Natural killer cell treated with Interleukin-12 subunit alpha and Interleukin-12 subunit beta and Interleukin-15 and Interleukin-18, amount 100 ng/mL, for 72 hours (primary cell): ENCODE data around the gene AGAP1. TPM values are rescaled to one million over a fixed set of nuclear protein-coding genes. Genes with fewer than 3 reads are reported as not detected.

Source experiments
- ATAC-seq, 2 donors: fragments of 150-1000 bp; cut with Tn5 transposase in 1 of 2; sonication (Bioruptor Pico), chemical (Tn5 transposase) in 1 of 2; 2 replicates each; pipeline ENCODE4 v1.10.0; 2021
- DNase-seq: peaks from one replicate; pipeline ENCODE4 v3.0.0; 2022; ENCODE audit warnings: low spot score
- H3K27ac Mint-ChIP-seq, 2 donors: 1 replicate in 1 of 2; 2 replicates in 1 of 2; pipeline ENCODE4 v1.8.0; 2022; ENCODE audit warnings: mixed read lengths in 2 of 2, mild to moderate bottlenecking in 1 of 2, moderate library complexity in 1 of 2
- H3K27me3 Mint-ChIP-seq, 2 donors: 1 replicate in 1 of 2; 2 replicates in 1 of 2; pipeline ENCODE4 v1.8.0; 2022; ENCODE audit warnings: mixed read lengths in 2 of 2
- H3K36me3 Mint-ChIP-seq: one replicate; pipeline ENCODE4 v1.8.0; 2022; ENCODE audit warnings: mixed read lengths
- H3K4me1 Mint-ChIP-seq, 2 donors: 1 replicate in 1 of 2; 2 replicates in 1 of 2; pipeline ENCODE4 v1.8.0; 2022; ENCODE audit warnings: low read depth in 2 of 2, mixed read lengths in 2 of 2, mild to moderate bottlenecking in 1 of 2
- H3K4me3 Mint-ChIP-seq: one replicate; pipeline ENCODE4 v1.8.0; 2022; ENCODE audit warnings: mixed read lengths
- H3K9me3 Mint-ChIP-seq: 2 replicates; pipeline ENCODE4 v1.8.0; 2022; ENCODE audit warnings: mixed read lengths
- total RNA-seq, 2 donors: library from RNA; stranded (reverse); gene quantifications; one replicate each; pipeline ENCODE4 v1.2.3, GENCODE V29; 2022

The AGAP1 gene
- total RNA-seq, 2 donors from 2014 or later: 5.2 to 7.4 TPM

- Mint-ChIP-seq H3K4me1 (peaks cover 18 to 23% of the 10 kb centered on the region in 2 donors), H3K27ac (no peak overlapping the region), H3K9me3 (no peaks in the 10 kb centered on the region), H3K36me3 (no peaks in the 10 kb centered on the region), H3K4me3 (no peak overlapping the region), H3K27me3 (peaks cover 0 to 5% of the 10 kb centered on the region in 2 donors)
- ATAC-seq (peak; percentile 59), DNase-seq (no peak)
These were observed 461.1 kb downstream of the AGAP1 start for GRCh38 chr2:235954888-235955480.

GRCh38 chr2:235955664-235956063 lies 461.8 kb downstream of the AGAP1 start:
- Mint-ChIP-seq H3K36me3 (no peaks in the 10 kb centered on the region), H3K4me1 (peaks cover 18 to 24% of the 10 kb centered on the region in 2 donors), H3K27ac (no peak overlapping the region), H3K27me3 (peaks cover 0 to 2% of the 10 kb centered on the region in 2 donors), H3K4me3 (no peak overlapping the region), H3K9me3 (no peaks in the 10 kb centered on the region)
- no peak for ATAC-seq
- DNase-seq: no peak

GRCh38 chr2:235956281-235956970 lies 462.6 kb downstream of the AGAP1 start:
- no peaks in the 10 kb centered on the region for H3K36me3 Mint-ChIP-seq
- H3K27ac Mint-ChIP-seq: no peak overlapping the region
- H3K4me3 Mint-ChIP-seq: no peak overlapping the region
- ATAC-seq (no peak), DNase-seq (no peak)
- peaks cover 16 to 20% of the 10 kb centered on the region in 2 donors for H3K4me1 Mint-ChIP-seq
- no peaks in the 10 kb centered on the region for H3K9me3 Mint-ChIP-seq
- peaks cover 0 to 2% of the 10 kb centered on the region in 2 donors for H3K27me3 Mint-ChIP-seq

- Mint-ChIP-seq H3K4me3 (no peak overlapping the region), H3K27ac (no peak overlapping the region), H3K4me1 (peaks cover 9 to 15% of the 10 kb centered on the region in 2 donors), H3K36me3 (no peaks in the 10 kb centered on the region), H3K9me3 (no peaks in the 10 kb centered on the region), H3K27me3 (peaks cover 0 to 2% of the 10 kb centered on the region in 2 donors)
- no peak for ATAC-seq
- DNase-seq: no peak
These were observed 463.4 kb downstream of the AGAP1 start for GRCh38 chr2:235957251-235957650.

- H3K9me3 Mint-ChIP-seq: no peaks in the 10 kb centered on the region
- H3K36me3 Mint-ChIP-seq: no peaks in the 10 kb centered on the region
- H3K27me3 Mint-ChIP-seq: peaks cover 0 to 2% of the 10 kb centered on the region in 2 donors
- H3K4me3 Mint-ChIP-seq: no peak overlapping the region
- peaks cover 9 to 15% of the 10 kb centered on the region in 2 donors for H3K4me1 Mint-ChIP-seq
- no peak overlapping the region for H3K27ac Mint-ChIP-seq
- ATAC-seq: no peak
- DNase-seq: no peak
These were observed 464.5 kb downstream of the AGAP1 start for GRCh38 chr2:235958221-235958930.

- Mint-ChIP-seq H3K36me3 (no peaks in the 10 kb centered on the region), H3K27me3 (peaks cover 0 to 2% of the 10 kb centered on the region in 2 donors), H3K4me1 (peaks cover 9 to 15% of the 10 kb centered on the region in 2 donors), H3K27ac (no peak overlapping the region), H3K4me3 (no peak overlapping the region), H3K9me3 (no peaks in the 10 kb centered on the region)
- ATAC-seq (no peak), DNase-seq (peak; percentile 42)
These were observed 465.1 kb downstream of the AGAP1 start for GRCh38 chr2:235958931-235959410.

GRCh38 chr2:235960011-235960715 lies 466.3 kb downstream of the AGAP1 start:
- no peak for ATAC-seq
- DNase-seq: no peak
- Mint-ChIP-seq H3K27me3 (no peaks in the 10 kb centered on the region), H3K27ac (no peak overlapping the region), H3K36me3 (no peaks in the 10 kb centered on the region), H3K9me3 (no peaks in the 10 kb centered on the region), H3K4me3 (no peak overlapping the region), H3K4me1 (peaks cover 0 to 4% of the 10 kb centered on the region in 2 donors)

GRCh38 chr2:235960716-235961640 lies 467.1 kb downstream of the AGAP1 start:
- peaks cover 0 to 4% of the 10 kb centered on the region in 2 donors for H3K4me1 Mint-ChIP-seq
- ATAC-seq: no peak

GRCh38 chr2:235961711-235962110 lies 467.9 kb downstream of the AGAP1 start:
- H3K36me3 Mint-ChIP-seq: no peaks in the 10 kb centered on the region
- H3K4me1 Mint-ChIP-seq: peaks cover 0 to 4% of the 10 kb centered on the region in 2 donors
- ATAC-seq: no peak
- H3K9me3 Mint-ChIP-seq: no peaks in the 10 kb centered on the region
- H3K27me3 Mint-ChIP-seq: no peaks in the 10 kb centered on the region
- H3K4me3 Mint-ChIP-seq: no peak overlapping the region
- no peak overlapping the region for H3K27ac Mint-ChIP-seq
- DNase-seq: no peak

More at GRCh38 chr2:235960716-235961640, 467.1 kb downstream of the AGAP1 start:
- Mint-ChIP-seq H3K4me3 (no peak overlapping the region), H3K27me3 (no peaks in the 10 kb centered on the region), H3K36me3 (no peaks in the 10 kb centered on the region), H3K27ac (no peak overlapping the region), H3K9me3 (no peaks in the 10 kb centered on the region)
- peak; percentile 13 for DNase-seq

- Mint-ChIP-seq H3K27me3 (no peaks in the 10 kb centered on the region), H3K4me3 (no peak overlapping the region), H3K9me3 (no peaks in the 10 kb centered on the region), H3K27ac (no peak overlapping the region), H3K4me1 (peaks cover 0 to 4% of the 10 kb centered on the region in 2 donors), H3K36me3 (no peaks in the 10 kb centered on the region)
- DNase-seq: no peak
- no peak for ATAC-seq
These were observed 470.2 kb downstream of the AGAP1 start for GRCh38 chr2:235963853-235964577.

- no peaks in the 10 kb centered on the region for H3K9me3 Mint-ChIP-seq
- ATAC-seq (no peak), DNase-seq (no peak)
- no peaks in the 10 kb centered on the region for H3K36me3 Mint-ChIP-seq
- no peaks in the 10 kb centered on the region for H3K27me3 Mint-ChIP-seq
- peaks cover 0 to 4% of the 10 kb centered on the region in 2 donors for H3K4me1 Mint-ChIP-seq
- H3K27ac Mint-ChIP-seq: no peak overlapping the region
- no peak overlapping the region for H3K4me3 Mint-ChIP-seq
These were observed 471.0 kb downstream of the AGAP1 start for GRCh38 chr2:235964787-235965390.

GRCh38 chr2:235966396-235966795 lies 472.6 kb downstream of the AGAP1 start:
- Mint-ChIP-seq H3K27me3 (no peaks in the 10 kb centered on the region), H3K36me3 (no peaks in the 10 kb centered on the region), H3K27ac (no peak overlapping the region), H3K4me1 (no peaks in the 10 kb centered on the region), H3K4me3 (no peak overlapping the region), H3K9me3 (no peaks in the 10 kb centered on the region)
- no peak for ATAC-seq
- no peak for DNase-seq
